Cerebellar cortex (tissue), 1 donor: ENCODE measurements around the gene FSIP1.

Experiments
- DNase-seq: peaks from one replicate; pipeline ENCODE4 v3.0.0-alpha.2; 2015; ENCODE audit warnings: low spot score

FSIP1 gene

GRCh38 chr15:39582286-39582976 lies 200.2 kb downstream of the FSIP1 start:
- DNase-seq = no peak

- DNase-seq = peak; percentile 11
These were observed 200.8 kb downstream of the FSIP1 start for GRCh38 chr15:39581793-39582285.

- no peak for DNase-seq
These were observed 201.3 kb downstream of the FSIP1 start for GRCh38 chr15:39581242-39581792.

GRCh38 chr15:39580485-39581241 lies 202.0 kb downstream of the FSIP1 start, which contains the start of gene THBS1:
TSS of gene THBS1 (plus strand) at chr15:39581079. CDS start at chr15:39581858, 779 bp downstream.
- DNase-seq = peak; percentile 46

GRCh38 chr15:39580117-39580484 lies 202.5 kb downstream of the FSIP1 start:
- peak; percentile 72 for DNase-seq

GRCh38 chr15:39579487-39580116 lies 203.0 kb downstream of the FSIP1 start:
- DNase-seq = no peak

GRCh38 chr15:39578851-39579486 lies 203.7 kb downstream of the FSIP1 start:
- no peak for DNase-seq

- DNase-seq = no peak
These were observed 207.5 kb downstream of the FSIP1 start for GRCh38 chr15:39575180-39575579.

- no peak for DNase-seq
These were observed 208.2 kb downstream of the FSIP1 start for GRCh38 chr15:39574427-39574826.

- no peak for DNase-seq
These were observed 208.8 kb downstream of the FSIP1 start for GRCh38 chr15:39573844-39574243.

- no peak for DNase-seq
These were observed 209.4 kb downstream of the FSIP1 start for GRCh38 chr15:39573287-39573686.

- DNase-seq = no peak
These were observed 216.8 kb downstream of the FSIP1 start for GRCh38 chr15:39565851-39566250.

- no peak for DNase-seq
These were observed 217.5 kb downstream of the FSIP1 start for GRCh38 chr15:39564972-39565665.

- no peak for DNase-seq
These were observed 224.2 kb downstream of the FSIP1 start for GRCh38 chr15:39558421-39558820.

GRCh38 chr15:39556461-39556860 lies 226.2 kb downstream of the FSIP1 start:
- DNase-seq = no peak

GRCh38 chr15:39555885-39556284 lies 226.8 kb downstream of the FSIP1 start:
- DNase-seq = no peak

- no peak for DNase-seq
These were observed 227.8 kb downstream of the FSIP1 start for GRCh38 chr15:39554746-39555387.

GRCh38 chr15:39553947-39554693 lies 228.5 kb downstream of the FSIP1 start:
- DNase-seq = no peak

GRCh38 chr15:39552556-39552955 lies 230.1 kb downstream of the FSIP1 start:
- no peak for DNase-seq

GRCh38 chr15:39551476-39551875 lies 231.2 kb downstream of the FSIP1 start:
- no peak for DNase-seq
